GM13977 (cell line): Measurements from ENCODE around the gene SOX5.

Experiments
- DNase-seq: peaks from one replicate; pipeline ENCODE4 v3.0.0; 2012; ENCODE audit warnings: low spot score
- in situ Hi-C: fragments of 300-500 bp; cut with MboI; formaldehyde crosslinking; loops from one replicate; pipeline ENCODE4 v1.12.0; 2022; ENCODE audit warnings: low sequenced_read_pairs, low pct_unique_long_range_greater_than_20kb, mixed read lengths, inconsistent platforms; ENCODE audit not compliant: unreplicated experiment
- TF ChIP-seq, protein P1 (sequence below): IDR thresholded peaks from 2 replicates; pipeline ENCODE4 v1.5.1; 2012; ENCODE audit warnings: mild to moderate bottlenecking, control low read depth; ENCODE audit not compliant: insufficient read depth; ENCODE audit errors: extremely low read depth, missing control alignments

SOX5 gene

DNA sequence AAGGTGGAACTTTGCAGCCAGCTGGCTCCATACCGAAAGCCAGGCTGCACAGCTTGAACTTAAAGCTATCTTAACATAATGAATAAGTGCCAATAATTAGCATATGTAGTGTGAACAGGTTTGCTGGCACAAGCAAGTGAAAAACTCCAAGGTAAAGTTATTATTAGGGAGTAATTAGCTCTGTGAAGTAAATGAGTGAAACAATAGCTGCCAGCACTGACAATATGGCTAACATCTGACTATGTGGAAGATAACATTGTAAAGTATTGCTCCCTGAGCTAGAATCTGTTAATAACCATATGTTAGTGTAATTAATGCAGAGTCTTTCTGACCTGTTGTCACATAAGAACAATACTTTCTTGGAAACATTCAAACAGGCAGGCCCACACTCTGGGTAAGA lies 246.4 kb downstream of the SOX5 start:
- in situ Hi-C loops = no loop called here
- TF ChIP-seq, protein P1, sequence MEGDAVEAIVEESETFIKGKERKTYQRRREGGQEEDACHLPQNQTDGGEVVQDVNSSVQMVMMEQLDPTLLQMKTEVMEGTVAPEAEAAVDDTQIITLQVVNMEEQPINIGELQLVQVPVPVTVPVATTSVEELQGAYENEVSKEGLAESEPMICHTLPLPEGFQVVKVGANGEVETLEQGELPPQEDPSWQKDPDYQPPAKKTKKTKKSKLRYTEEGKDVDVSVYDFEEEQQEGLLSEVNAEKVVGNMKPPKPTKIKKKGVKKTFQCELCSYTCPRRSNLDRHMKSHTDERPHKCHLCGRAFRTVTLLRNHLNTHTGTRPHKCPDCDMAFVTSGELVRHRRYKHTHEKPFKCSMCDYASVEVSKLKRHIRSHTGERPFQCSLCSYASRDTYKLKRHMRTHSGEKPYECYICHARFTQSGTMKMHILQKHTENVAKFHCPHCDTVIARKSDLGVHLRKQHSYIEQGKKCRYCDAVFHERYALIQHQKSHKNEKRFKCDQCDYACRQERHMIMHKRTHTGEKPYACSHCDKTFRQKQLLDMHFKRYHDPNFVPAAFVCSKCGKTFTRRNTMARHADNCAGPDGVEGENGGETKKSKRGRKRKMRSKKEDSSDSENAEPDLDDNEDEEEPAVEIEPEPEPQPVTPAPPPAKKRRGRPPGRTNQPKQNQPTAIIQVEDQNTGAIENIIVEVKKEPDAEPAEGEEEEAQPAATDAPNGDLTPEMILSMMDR = no peak
- no peak for DNase-seq

DNA sequence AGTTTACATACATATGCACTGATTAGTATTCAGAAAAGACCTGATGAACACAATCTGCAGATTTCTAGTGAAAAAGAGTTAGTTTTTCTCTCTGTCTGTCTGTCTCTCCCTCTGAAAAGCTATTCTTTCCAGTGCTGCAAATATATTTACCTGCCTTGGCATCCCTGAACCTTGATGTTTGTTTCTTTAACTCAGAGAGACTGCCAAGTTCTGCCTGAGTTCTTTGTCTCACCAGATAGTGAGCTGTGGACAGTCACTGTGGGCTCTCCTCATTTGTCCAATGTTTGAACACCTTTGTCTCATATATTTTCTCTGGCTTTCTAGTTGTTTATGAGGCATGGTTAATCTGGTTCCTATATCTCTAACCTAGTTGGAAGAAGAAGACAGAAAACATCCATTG lies 250.4 kb downstream of the SOX5 start:
- TF ChIP-seq, protein P1 = no peak
- in situ Hi-C loops = no loop called here
- no peak for DNase-seq

DNA sequence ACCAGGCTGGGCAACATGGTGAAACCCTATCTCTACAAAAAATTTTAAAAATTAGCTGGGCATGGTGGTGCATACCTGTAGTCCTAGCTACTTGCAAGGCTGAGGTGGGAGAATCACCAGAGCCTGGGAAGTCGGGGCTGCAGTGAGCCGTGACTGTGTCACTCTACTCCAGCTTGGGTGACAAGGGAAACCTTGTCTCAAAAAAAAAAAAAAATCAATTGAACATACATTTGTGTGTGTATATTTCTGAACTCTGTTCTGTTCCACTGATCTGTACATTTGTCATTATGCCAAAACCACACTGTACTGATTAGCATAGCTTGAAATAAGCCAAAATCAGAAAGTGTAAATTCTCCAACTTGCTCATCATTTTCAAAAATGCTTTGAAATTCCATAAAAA lies 254.6 kb downstream of the SOX5 start:
- TF ChIP-seq, protein P1 = no peak
- no peak for DNase-seq
- in situ Hi-C loops = no loop called here

DNA sequence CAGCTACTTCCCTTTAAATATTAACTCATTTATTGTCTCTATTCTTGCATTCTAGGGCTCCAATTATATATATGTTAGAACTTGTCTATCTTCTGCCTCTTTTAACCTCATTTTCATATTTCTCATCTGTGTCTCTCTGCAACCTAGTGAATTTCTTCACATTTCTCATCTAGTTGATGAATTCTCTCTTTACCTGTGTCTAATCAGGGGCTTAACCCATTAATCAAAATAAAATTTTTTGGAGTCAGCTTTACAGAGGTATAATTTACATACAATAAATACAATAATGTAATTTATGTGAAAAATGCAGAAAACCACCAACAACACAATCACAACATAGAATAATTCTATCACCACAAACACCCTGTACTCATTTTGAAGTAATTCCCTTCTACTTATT lies 255.2 kb downstream of the SOX5 start:
- DNase-seq = no peak
- TF ChIP-seq, protein P1 = no peak
- in situ Hi-C loops = no loop called here

DNA sequence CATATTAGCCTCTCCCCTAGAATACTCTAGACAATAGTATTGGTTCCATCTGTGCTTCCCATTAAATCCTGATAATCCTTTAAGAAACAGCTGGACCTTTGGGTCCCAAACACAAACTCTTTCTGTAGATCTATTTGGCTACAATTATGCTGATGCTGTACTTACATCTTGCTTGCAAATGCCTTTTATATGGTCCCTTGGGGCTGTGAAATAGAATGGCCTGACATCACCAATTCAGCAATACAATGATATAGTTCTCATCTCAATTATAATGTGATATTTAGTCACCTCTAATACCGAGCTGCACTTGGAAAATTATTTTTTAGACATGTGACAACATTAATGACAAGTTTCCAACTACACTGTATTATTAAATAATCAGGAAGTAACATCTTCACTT lies 261.5 kb downstream of the SOX5 start:
- TF ChIP-seq, protein P1 = no peak
- in situ Hi-C loops = no loop called here
- no peak for DNase-seq

DNA sequence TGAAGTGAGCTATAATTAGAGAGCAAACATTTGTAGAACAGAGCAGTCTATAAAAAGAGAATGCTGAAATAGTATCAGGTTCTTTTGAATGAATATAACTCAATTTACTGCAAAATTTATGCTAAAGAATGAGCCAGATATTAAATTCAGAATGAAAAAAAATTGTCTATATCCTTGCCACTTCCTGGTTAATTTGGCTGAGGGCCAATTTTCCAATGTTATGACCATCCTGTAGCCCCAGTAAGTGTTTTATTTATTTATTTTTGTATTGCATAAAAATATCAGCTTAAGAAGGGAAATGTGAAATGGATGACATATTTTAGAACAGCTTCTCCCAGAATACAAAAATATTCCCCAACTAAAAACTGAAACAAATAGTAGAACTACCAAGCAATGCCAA lies 263.4 kb downstream of the SOX5 start:
- TF ChIP-seq, protein P1 = no peak

DNA sequence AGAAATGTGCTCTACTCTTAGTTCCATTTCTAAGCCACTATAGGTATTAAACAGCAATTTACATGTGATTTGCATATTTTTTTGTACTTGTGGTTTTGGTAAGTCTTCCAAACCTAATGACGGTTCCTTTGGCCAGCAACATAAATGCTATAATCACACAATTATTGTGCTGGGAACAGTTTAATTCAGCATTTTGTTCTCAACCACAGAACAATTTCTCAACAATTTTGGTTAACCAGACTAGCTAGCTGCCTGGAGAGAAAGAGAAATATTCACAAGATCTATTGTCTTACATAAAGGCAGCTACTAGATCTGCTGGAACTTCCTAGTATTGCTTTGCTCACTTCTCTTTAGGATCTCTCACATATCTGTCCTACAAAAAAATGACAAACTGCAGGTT lies 265.3 kb downstream of the SOX5 start:
- in situ Hi-C loops = no loop called here
- TF ChIP-seq, protein P1 = no peak
- DNase-seq = no peak

More for the DNA sequence above, 263.4 kb downstream of the SOX5 start:
- in situ Hi-C loops = no loop called here
- no peak for DNase-seq
